ENCODE data around the gene MMAB.

The MMAB gene

GRCh38 chr12:109557805-109558204 is 15.5 kb downstream of the MMAB start:
- DNase-seq, result no peak

- DNase-seq, result no peak
Observed at GRCh38 chr12:109557200-109557599, 16.1 kb downstream of the MMAB start.

GRCh38 chr12:109555431-109556315 is 17.6 kb downstream of the MMAB start:
- no peak for DNase-seq

- no peak for DNase-seq
Observed at GRCh38 chr12:109554761-109555160, 18.5 kb downstream of the MMAB start.

- no peak for DNase-seq
Observed at GRCh38 chr12:109553906-109554500, 19.3 kb downstream of the MMAB start.

GRCh38 chr12:109553483-109553882 is 19.8 kb downstream of the MMAB start:
- no peak for DNase-seq

- no peak for DNase-seq
Observed at GRCh38 chr12:109552971-109553370, 20.3 kb downstream of the MMAB start.

GRCh38 chr12:109551108-109551507 is 22.2 kb downstream of the MMAB start:
- DNase-seq, result no peak

GRCh38 chr12:109550281-109550680 is 23.0 kb downstream of the MMAB start:
- DNase-seq, result no peak

GRCh38 chr12:109549613-109550270 is 23.6 kb downstream of the MMAB start:
- no peak for DNase-seq

GRCh38 chr12:109548258-109548657 is 25.0 kb downstream of the MMAB start:
- no peak for DNase-seq

- DNase-seq, result no peak
Observed at GRCh38 chr12:109547286-109547685, 26.0 kb downstream of the MMAB start.

- DNase-seq, result no peak
Observed at GRCh38 chr12:109545826-109546225, 27.5 kb downstream of the MMAB start.

- peak in 1 of 5 donors; percentile 26 for DNase-seq
Observed at GRCh38 chr12:109544955-109545531, 28.3 kb downstream of the MMAB start.

GRCh38 chr12:109542876-109543275 is 30.4 kb downstream of the MMAB start:
- DNase-seq, result no peak

- no peak for DNase-seq
Observed at GRCh38 chr12:109542014-109542413, 31.3 kb downstream of the MMAB start.

GRCh38 chr12:109541413-109541726 is 31.9 kb downstream of the MMAB start:
- no peak for DNase-seq

GRCh38 chr12:109540526-109541412 is 32.5 kb downstream of the MMAB start:
- no peak for DNase-seq

- no peak for DNase-seq
Observed at GRCh38 chr12:109539508-109539907, 33.8 kb downstream of the MMAB start.

- DNase-seq, result no peak
Observed at GRCh38 chr12:109538191-109538863, 35.0 kb downstream of the MMAB start.

GRCh38 chr12:109537136-109537535 is 36.2 kb downstream of the MMAB start:
- no peak for DNase-seq

GRCh38 chr12:109535863-109536250 is 37.4 kb downstream of the MMAB start:
- no peak for DNase-seq

All from T-helper 1 cell (primary cell).